Neural cell (in vitro differentiated cells): ENCODE data around the gene KCNJ16. TPM values are rescaled to one million over a fixed set of nuclear protein-coding genes. Genes with fewer than 3 reads are reported as not detected.

Experiments
- H2AFZ ChIP-seq: fragments of 200-600, 300-800 bp; sonication (generic), shearing (Covaris generic); 2 replicates; pipeline ENCODE4 v1.6.0; 2014; ENCODE audit warnings: low read depth, mild to moderate bottlenecking, antibody characterized with exemption, low read length, moderate library complexity
- H3F3A ChIP-seq: fragments of 200-600 bp; shearing (Covaris generic); 2 replicates; pipeline ENCODE4 v1.6.1; 2016; ENCODE audit warnings: mild to moderate bottlenecking, moderate library complexity, mixed read lengths, antibody characterized with exemption, low read length; ENCODE audit not compliant: insufficient read depth, poor library complexity, severe bottlenecking
- H3K27ac ChIP-seq: fragments of 200-600, 300-800 bp; sonication (generic), shearing (Covaris generic); 2 replicates; pipeline ENCODE4 v1.5.1; 2014; ENCODE audit warnings: mild to moderate bottlenecking, low read length, moderate library complexity
- H3K27me3 ChIP-seq: fragments of 300-800, 200-600 bp; sonication (generic), shearing (Covaris generic); 2 replicates; pipeline ENCODE4 v1.6.0; 2014; ENCODE audit warnings: mild to moderate bottlenecking, low read depth, low read length, moderate library complexity; ENCODE audit not compliant: insufficient read depth
- H3K36me3 ChIP-seq: fragments of 300-800, 200-600 bp; sonication (generic), shearing (Covaris generic); 2 replicates; pipeline ENCODE4 v1.5.1; 2014; ENCODE audit warnings: mild to moderate bottlenecking, antibody characterized with exemption, low read length, moderate library complexity; ENCODE audit not compliant: insufficient read depth
- H3K4me2 ChIP-seq: fragments of 300-800, 200-600 bp; sonication (generic), shearing (Covaris generic); 2 replicates; pipeline ENCODE4 v1.6.0; 2014; ENCODE audit warnings: mild to moderate bottlenecking, low read length
- H3K4me3 ChIP-seq: fragments of 300-800, 200-600 bp; sonication (generic), shearing (Covaris generic); 2 replicates; pipeline ENCODE4 v1.5.1; 2014; ENCODE audit warnings: mild to moderate bottlenecking, low read length, moderate library complexity
- H3K79me2 ChIP-seq: fragments of 200-600 bp; shearing (Covaris generic); replicated peaks from 2 replicates; pipeline ENCODE4 v1.6.0; 2014; ENCODE audit warnings: mild to moderate bottlenecking, low read length, moderate library complexity; ENCODE audit not compliant: insufficient read depth
- H3K9ac ChIP-seq: fragments of 300-800, 200-600 bp; sonication (generic), shearing (Covaris generic); 2 replicates; pipeline ENCODE4 v1.6.1; 2016; ENCODE audit warnings: mild to moderate bottlenecking, low read length, mixed read lengths
- H3K9me2 ChIP-seq: fragments of 200-600 bp; shearing (Covaris generic); 2 replicates; pipeline ENCODE4 v1.6.1; 2016; ENCODE audit warnings: mild to moderate bottlenecking, low read length, mixed read lengths; ENCODE audit not compliant: insufficient read depth
- H3K9me3 ChIP-seq: fragments of 200-600, 300-800 bp; sonication (generic), shearing (Covaris generic); 2 replicates; pipeline ENCODE4 v1.6.1; 2016; ENCODE audit warnings: mild to moderate bottlenecking, mixed run types, low read length, moderate library complexity, mixed read lengths
- H4K20me1 ChIP-seq: fragments of 200-600 bp; shearing (Covaris generic); 2 replicates; pipeline ENCODE4 v1.6.1; 2016; ENCODE audit warnings: mild to moderate bottlenecking, mixed run types; ENCODE audit not compliant: insufficient read depth
- EP300 ChIP-seq: fragments of 450-650 bp; conservative IDR thresholded peaks from 2 replicates; pipeline ENCODE4 v1.6.1; 2014; ENCODE audit warnings: antibody characterized with exemption, mild to moderate bottlenecking, moderate library complexity; ENCODE audit not compliant: poor library complexity, severe bottlenecking
- EZH2 ChIP-seq: fragments of 200-600, 300-800 bp; shearing (Covaris generic), sonication (generic); IDR thresholded peaks from 2 replicates; pipeline ENCODE4 v1.6.1; 2014; ENCODE audit warnings: antibody characterized with exemption, low read length, borderline replicate concordance, mild to moderate bottlenecking; ENCODE audit not compliant: insufficient read depth, poor library complexity, severe bottlenecking
- MXI1 ChIP-seq: fragments of 450-650 bp; conservative IDR thresholded peaks from 2 replicates; pipeline ENCODE4 v1.6.1; 2014; ENCODE audit warnings: antibody characterized with exemption, mild to moderate bottlenecking; ENCODE audit not compliant: poor library complexity, severe bottlenecking
- POLR2AphosphoS5 ChIP-seq: IDR thresholded peaks from 2 replicates; pipeline ENCODE4 v1.6.1; 2012
- RAD21 ChIP-seq: fragments of 450-650 bp; conservative IDR thresholded peaks from 2 replicates; pipeline ENCODE4 v1.6.1; 2014; ENCODE audit warnings: antibody characterized with exemption, mild to moderate bottlenecking, moderate library complexity
- SMC3 ChIP-seq: fragments of 450-650 bp; conservative IDR thresholded peaks from 2 replicates; pipeline ENCODE4 v1.6.1; 2014; ENCODE audit warnings: antibody characterized with exemption, mild to moderate bottlenecking, moderate library complexity; ENCODE audit not compliant: poor library complexity
- TAF1 ChIP-seq: IDR thresholded peaks from 2 replicates; pipeline ENCODE4 v1.6.1; 2012; ENCODE audit warnings: low read depth
- polyA plus RNA-seq: library from polyadenylated mRNA; depleted of rRNA; stranded (reverse); fragments of >200 nt; gene quantifications from 2 replicates; pipeline ENCODE4 v1.2.3, GENCODE V29; 2014
- TF ChIP-seq, protein P1 (sequence below): fragments of 450-650 bp; IDR thresholded peaks from 2 replicates; pipeline ENCODE4 v1.5.1; 2014; ENCODE audit warnings: antibody characterized with exemption, mild to moderate bottlenecking, moderate library complexity; ENCODE audit not compliant: poor library complexity, severe bottlenecking
- TF ChIP-seq, protein P2 (sequence below): IDR thresholded peaks from 2 replicates; pipeline ENCODE4 v1.6.1; 2012; ENCODE audit warnings: borderline replicate concordance

KCNJ16 gene
- polyA plus RNA-seq, 1 donor from 2014 or later = 1.7 TPM

GRCh38 chr17:70078994-70079531, 4.0 kb downstream of the KCNJ16 start:
- Histone ChIP-seq H3K36me3 (no peaks in the 10 kb centered on the region), H2AFZ (no peak overlapping the region), H3K27ac (no peak overlapping the region), H3K9me2 (no peaks in the 10 kb centered on the region), H3F3A (no peaks in the 10 kb centered on the region), H3K9ac (no peak overlapping the region), H3K4me2 (no peak overlapping the region), H3K27me3 (no peaks in the 10 kb centered on the region), H3K4me3 (no peak overlapping the region), H4K20me1 (no peaks in the 10 kb centered on the region), H3K79me2 (no peaks in the 10 kb centered on the region), H3K9me3 (no peaks in the 10 kb centered on the region)
- TF ChIP-seq MXI1 (no peak), SMC3 (no peak)
- TF ChIP-seq, protein P1, sequence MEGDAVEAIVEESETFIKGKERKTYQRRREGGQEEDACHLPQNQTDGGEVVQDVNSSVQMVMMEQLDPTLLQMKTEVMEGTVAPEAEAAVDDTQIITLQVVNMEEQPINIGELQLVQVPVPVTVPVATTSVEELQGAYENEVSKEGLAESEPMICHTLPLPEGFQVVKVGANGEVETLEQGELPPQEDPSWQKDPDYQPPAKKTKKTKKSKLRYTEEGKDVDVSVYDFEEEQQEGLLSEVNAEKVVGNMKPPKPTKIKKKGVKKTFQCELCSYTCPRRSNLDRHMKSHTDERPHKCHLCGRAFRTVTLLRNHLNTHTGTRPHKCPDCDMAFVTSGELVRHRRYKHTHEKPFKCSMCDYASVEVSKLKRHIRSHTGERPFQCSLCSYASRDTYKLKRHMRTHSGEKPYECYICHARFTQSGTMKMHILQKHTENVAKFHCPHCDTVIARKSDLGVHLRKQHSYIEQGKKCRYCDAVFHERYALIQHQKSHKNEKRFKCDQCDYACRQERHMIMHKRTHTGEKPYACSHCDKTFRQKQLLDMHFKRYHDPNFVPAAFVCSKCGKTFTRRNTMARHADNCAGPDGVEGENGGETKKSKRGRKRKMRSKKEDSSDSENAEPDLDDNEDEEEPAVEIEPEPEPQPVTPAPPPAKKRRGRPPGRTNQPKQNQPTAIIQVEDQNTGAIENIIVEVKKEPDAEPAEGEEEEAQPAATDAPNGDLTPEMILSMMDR = no peak

DNA sequence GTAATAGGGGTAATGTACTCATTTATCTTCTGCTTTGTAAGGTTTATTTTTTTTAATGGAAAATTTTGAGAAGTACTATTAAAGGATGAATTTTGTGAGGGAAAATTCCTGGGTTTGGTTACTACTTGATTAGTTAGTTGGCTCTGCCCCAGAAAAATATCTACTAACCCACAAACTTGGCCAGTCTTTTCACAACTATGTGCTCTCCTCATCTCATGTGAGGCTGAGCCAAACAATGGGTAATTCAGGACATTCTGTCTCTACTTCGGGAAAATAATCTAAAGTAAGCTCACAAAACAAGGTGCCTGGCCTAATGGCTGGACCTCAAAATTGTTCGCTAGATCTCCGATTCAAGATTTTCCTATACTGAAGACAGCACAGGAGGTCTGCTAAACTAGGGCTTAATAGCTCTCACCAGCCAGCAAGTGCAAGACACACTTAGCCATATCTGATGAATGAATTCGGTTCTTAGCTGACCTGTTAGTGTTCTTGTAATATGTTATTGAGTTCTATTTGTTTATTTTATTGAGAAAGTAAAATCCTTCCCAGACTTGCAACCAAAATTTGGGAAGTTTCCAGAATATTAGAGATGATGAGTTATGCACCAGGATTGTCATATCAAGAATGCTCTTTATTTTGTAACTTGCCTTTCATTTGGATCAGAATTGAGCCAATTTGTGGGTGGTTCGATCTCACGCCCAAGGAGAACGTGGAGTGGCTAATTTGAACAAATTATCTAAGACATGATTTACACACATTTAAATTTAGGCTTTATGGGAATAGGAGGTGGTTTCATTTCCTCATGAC, 5.7 kb downstream of the KCNJ16 start:
- Histone ChIP-seq H3K4me3 (no peak overlapping the region), H2AFZ (no peak overlapping the region), H3K36me3 (no peaks in the 10 kb centered on the region), H3K9me3 (no peaks in the 10 kb centered on the region), H3K79me2 (no peaks in the 10 kb centered on the region), H3K27me3 (no peaks in the 10 kb centered on the region), H3K4me2 (no peak overlapping the region), H3F3A (no peaks in the 10 kb centered on the region), H3K9me2 (no peaks in the 10 kb centered on the region), H3K27ac (no peak overlapping the region), H4K20me1 (no peaks in the 10 kb centered on the region), H3K9ac (no peak overlapping the region)
- TF ChIP-seq TAF1 (no peak), SMC3 (no peak), MXI1 (no peak), POLR2AphosphoS5 (no peak), RAD21 (no peak), EZH2 (no peak), EP300 (no peak)
- TF ChIP-seq, protein P2, sequence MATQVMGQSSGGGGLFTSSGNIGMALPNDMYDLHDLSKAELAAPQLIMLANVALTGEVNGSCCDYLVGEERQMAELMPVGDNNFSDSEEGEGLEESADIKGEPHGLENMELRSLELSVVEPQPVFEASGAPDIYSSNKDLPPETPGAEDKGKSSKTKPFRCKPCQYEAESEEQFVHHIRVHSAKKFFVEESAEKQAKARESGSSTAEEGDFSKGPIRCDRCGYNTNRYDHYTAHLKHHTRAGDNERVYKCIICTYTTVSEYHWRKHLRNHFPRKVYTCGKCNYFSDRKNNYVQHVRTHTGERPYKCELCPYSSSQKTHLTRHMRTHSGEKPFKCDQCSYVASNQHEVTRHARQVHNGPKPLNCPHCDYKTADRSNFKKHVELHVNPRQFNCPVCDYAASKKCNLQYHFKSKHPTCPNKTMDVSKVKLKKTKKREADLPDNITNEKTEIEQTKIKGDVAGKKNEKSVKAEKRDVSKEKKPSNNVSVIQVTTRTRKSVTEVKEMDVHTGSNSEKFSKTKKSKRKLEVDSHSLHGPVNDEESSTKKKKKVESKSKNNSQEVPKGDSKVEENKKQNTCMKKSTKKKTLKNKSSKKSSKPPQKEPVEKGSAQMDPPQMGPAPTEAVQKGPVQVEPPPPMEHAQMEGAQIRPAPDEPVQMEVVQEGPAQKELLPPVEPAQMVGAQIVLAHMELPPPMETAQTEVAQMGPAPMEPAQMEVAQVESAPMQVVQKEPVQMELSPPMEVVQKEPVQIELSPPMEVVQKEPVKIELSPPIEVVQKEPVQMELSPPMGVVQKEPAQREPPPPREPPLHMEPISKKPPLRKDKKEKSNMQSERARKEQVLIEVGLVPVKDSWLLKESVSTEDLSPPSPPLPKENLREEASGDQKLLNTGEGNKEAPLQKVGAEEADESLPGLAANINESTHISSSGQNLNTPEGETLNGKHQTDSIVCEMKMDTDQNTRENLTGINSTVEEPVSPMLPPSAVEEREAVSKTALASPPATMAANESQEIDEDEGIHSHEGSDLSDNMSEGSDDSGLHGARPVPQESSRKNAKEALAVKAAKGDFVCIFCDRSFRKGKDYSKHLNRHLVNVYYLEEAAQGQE = no peak
- TF ChIP-seq, protein P1 = no peak
